EL (cell line): ENCODE measurements around the gene RALGDS.
A peak's percentile ranks its signal among the peaks of the same experiment; 100 is the strongest.
"Not testable (repeated sequence)": the region's sequence is repeated elsewhere in the genome, so short reads cannot be mapped to it uniquely, and the experiment has no call there.

Experiments used
- DNase-seq: peaks from one replicate; pipeline ENCODE4 v3.0.0-alpha.2; 2016

The RALGDS gene

DNA sequence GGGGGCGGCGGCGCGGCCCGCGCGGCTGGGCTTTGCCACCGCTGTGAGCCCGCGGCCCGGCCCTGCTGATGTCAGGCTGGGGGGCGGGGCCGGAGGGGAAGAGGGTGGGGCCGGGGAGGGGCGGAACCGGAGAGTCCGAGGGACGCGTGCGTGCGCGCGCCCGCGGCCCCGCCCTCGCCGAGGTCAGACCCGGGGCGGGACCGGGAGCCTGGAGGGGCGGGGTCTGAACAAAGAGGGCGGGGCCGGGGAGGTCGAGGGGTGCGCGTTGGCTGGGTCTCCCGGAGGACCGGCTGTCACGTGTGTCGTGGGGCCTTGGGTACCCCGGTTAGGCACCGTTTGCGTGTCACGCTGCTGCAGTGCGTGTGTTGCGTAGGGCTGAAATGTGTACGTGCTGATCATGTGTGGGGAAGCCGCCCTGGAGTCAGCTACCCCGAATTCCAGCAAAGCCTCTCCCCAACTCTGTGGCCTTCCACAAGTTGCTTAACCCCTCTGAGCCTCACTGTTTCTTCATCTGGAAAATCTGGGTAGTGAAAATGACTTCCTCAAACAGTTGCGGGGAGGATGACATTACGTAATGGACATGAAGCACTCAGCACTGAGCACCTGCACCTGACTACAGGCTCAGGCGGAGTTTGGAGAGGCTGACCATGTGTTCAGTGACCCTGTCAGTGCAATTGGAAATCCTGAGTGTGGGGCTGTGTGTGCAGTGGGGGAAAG, at the start of gene RALGDS:
TSS of gene RALGDS (minus strand) at position 43 of the 717 bp plus-strand sequence. CDS start 86 bp downstream, outside the sequence.
- peak; percentile 83 for DNase-seq

DNA sequence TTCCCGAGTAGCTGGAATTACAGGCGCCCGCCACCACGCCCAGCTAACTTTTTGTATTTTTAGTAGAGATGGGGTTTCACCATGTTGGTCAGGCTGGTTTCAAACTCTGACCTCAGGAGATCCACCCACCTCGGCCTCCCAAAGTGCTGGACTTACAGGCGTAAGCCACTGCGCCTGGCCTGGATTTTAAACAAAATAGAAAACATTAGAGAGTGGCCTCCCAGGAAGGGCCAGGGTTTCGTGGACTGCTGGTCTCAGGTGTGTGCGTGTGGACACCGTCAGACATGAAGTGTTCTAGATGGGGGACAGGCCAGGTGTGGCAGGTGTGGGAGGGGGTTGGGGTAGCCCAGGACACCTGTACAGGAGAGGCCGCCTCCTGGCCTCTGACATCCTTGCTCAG, 49.7 kb upstream of the RALGDS start:
- no peak for DNase-seq

DNA sequence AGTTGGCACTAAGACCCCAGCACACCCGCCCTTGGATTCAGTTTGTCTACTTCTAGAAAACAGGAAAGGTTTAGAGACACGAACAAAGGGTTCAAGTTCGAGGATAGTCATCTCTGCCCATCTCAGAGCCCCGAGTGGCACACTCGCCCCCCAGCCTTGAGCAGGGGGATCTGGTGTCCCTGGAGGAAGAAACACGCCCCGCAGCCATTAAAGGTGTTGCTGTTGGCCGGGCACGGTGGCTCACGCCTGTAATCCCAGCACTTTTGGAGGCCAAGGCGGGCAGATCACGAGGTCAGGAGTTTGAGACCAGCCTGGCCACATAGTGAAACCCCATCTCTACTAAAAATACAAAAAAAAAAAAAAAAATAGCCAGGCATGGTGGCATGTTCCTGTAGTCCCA, 48.6 kb upstream of the RALGDS start:
- DNase-seq = not testable (repeated sequence)

DNA sequence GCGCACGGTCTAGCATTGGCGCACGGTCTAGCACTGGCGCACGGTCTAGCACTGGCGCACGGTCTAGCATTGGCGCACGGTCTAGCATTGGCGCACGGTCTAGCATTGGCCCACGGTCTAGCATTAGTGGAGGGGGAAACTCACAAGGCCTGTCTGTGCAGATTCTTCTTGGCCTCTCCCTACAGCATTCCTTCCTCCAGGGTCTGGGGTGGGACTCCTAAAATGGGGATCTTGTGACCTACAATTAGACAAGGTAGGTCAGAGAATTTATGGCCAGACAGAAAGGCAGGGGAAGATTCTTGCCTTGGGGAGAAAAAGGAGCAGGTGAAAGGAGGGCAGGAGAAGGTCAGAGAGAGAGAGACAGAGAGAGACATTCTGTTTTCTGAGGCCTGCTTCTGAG, 48.1 kb upstream of the RALGDS start:
- DNase-seq = no peak

DNA sequence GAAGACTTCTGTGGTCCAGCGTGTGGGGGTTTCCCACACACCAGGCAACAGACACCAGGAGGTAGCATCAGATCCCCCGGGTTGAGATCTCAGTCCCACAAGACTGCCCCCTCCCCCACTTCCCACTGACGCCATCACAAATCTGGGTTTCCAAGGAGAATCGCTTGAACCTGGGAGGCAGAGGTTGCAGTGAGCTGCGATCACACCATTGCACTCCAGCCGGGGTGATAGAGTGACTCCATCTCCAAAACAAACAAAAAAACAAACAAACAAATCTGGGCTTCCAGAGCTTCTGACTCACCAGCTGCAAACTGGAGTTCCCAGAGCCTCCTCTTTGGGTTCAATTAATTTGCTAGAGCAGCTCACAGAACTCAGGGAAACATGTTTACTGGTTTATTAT, 47.4 kb upstream of the RALGDS start:
- no peak for DNase-seq

DNA sequence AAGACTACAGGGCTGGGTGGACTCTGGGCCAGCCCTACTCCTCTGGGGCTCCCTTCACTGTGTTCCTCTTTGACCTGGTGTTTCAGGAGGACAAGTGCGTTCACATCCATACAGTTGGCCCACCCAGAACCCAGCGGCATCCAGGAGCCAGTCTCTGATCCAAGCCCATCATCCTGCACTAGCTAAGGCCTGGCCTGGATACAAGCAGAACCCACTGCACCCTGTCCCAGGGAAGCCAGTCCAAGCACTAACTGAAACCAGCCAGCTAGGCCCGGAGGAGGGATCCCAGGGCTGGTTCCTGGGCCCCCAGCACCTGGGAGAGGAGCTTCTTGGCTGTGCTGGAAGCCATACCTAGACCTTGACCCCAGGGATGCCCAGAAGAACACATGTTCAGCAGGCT, 46.7 kb upstream of the RALGDS start:
- DNase-seq = no peak

DNA sequence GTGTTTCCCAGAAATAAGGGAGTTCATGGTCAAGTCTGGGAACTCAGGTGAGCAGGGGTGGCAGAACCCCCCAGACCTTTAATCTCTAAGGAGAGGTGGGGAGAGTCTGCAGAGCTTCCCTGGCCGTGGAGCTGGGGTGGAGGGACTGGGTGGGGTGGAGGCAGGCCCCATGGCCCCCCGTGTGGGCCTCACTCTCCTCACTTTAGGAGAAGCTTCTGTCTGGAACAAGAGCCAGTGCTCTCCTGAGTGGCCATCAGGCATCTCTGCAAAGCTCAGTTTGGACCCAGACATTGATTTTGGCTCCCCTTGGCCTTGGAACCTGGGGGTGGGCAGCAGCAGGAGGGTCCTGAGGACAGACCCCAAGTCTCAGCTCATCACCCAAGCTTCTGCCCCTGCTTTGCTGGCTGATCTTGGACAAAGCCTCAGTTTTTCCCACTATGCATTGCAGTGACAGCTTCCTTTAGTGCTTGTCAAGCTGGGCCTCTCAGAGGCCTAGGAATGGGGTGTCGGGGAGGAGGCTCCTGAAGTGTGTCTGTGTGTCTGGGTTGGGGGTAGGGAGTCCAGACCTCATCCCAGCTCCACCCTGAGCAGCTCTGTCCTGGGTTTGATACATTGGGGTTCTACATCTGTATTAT, 46.2 kb upstream of the RALGDS start:
- no peak for DNase-seq

DNA sequence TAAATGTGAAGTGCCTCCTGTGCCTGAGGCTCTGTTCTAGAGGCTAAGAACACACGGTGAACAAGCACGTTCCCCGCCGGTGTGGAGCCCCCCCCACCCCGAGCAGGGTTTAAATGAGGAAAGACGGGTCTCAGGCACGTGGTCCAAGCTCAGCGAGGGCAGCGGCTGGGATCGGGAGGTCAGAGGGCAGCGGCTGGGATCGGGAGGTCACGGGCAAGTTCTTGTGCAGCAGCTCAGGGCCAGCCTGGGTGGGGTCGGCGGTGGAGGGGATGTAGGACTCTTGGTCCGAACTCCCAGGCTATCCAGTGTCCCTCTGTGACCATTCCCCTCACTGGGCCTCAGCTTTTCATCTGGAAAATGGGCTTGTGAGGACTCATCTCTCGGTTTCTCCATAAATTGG, 45.4 kb upstream of the RALGDS start:
- DNase-seq = no peak

DNA sequence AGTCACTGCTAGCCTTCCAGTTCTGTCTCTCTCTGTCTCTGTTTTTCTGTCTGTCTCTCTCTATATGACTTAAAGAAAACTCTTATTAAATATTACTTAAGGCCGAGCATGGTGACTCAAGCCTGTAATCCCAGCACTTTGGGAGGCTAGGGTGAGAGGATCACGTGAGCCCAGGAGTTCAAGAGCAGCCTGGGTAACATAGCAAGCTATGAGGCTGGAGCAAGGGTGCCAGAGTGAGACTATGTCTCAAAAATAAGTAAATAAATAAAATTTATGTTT, 44.4 kb upstream of the RALGDS start:
- DNase-seq = no peak

DNA sequence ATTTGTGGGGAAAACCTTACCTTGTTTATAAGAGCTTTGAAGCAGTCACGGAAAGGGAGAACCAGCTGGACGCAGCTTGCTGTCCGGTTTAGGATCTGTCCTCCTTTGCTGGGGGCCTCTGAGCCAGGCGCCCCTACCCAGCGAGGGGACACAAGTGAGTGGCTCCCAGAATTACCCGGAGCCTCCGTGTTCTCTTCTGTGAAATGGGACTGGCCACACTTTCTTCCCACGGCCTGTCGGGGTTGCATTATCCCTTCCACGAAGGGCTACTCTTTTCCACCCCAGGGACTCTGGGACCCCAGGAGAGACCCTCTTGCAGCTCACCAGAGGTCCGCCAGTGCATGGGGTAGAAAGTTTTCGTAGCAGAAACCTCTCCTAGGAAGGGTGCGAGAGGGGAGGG, 43.2 kb upstream of the RALGDS start:
- DNase-seq = no peak

DNA sequence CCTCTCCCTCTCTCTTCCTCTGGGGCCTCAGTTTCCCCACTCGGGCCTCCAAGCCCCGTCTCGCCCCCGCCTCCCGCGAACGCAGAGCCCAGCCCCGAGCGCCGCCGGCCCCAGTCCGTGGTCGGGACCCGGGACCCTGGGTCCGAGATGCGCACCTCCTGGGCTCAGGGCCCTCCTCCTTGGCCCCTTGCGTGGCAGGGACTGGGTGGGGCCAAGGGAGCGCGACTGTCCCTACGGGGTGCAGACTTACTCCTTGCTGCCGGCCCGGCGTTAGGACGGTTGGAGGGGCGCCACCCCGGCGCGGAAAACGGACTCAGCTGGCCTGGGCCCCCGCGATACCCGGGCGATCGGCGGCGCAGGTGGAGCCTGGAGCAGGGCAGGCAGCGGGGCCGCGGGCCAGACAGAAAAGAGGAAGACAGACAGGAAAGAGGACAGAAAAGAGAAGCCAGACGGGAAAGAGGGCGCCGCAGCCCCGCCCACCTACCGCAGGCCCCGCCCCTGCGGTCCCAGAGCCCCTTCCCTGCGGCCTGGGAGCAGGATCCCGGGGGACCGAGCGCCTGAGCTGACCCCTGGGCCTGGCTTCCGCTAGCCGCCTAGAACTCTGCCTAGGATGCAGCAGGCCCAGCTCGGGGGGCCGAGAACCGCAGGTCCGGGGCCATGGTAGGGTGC, 42.6 kb upstream of the RALGDS start, which contains the start of gene GBGT1:
TSS of gene GBGT1 (minus strand) at position 411 of the 669 bp plus-strand sequence. CDS start 1,502 bp downstream, outside the sequence.
- peak; percentile 45 for DNase-seq

DNA sequence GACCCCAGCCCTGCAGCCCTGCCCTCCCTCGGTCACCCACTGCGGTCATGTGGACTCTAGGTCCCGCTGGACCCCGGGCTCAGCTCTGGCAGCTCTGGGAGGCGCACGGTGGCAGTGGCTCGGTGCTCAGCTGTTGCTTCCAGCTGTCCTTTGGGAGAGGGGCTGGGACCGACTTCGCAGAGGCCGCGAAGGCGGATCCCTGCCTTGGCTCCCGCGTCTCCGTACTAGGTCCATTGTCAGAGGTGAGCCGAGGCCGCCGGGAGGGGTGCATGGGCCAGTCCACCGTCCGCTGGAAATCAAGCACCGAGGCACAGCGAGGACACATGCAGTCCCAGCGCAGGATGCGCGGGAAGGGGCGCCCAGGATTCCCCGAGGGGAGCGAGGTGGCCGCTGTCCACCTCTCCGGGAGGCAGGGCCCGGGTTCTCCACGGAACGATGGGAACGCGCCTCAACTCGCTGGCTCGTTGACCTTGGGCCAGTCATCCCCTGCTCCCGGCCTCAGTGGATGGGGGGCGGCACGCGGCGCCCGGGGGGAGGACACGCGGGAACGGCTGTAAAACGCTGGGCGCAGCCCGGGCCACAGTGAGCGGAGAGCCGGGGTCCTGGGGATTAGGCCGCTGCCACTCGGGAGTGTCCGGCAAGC, 41.9 kb upstream of the RALGDS start:
- no peak for DNase-seq

DNA sequence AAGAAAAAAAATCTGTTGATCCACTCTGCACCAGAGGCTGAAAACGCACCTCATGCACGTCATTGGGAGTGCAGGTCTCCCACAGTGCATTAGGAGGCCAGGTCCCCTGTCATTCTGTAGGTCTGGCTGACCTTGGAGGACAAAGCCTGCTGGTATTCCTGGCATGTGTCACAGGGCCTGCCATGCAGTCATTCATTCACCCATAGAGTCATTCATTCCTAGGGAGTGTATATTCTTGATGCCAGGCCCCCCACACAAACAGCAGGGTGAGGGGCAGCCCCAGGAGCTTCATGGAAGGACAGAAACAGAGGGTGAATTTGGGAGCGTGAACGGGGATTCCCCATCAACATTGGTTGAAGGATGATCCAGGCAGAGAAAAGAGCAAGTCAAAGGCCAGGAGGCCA, 40.5 kb upstream of the RALGDS start:
- DNase-seq = no peak

DNA sequence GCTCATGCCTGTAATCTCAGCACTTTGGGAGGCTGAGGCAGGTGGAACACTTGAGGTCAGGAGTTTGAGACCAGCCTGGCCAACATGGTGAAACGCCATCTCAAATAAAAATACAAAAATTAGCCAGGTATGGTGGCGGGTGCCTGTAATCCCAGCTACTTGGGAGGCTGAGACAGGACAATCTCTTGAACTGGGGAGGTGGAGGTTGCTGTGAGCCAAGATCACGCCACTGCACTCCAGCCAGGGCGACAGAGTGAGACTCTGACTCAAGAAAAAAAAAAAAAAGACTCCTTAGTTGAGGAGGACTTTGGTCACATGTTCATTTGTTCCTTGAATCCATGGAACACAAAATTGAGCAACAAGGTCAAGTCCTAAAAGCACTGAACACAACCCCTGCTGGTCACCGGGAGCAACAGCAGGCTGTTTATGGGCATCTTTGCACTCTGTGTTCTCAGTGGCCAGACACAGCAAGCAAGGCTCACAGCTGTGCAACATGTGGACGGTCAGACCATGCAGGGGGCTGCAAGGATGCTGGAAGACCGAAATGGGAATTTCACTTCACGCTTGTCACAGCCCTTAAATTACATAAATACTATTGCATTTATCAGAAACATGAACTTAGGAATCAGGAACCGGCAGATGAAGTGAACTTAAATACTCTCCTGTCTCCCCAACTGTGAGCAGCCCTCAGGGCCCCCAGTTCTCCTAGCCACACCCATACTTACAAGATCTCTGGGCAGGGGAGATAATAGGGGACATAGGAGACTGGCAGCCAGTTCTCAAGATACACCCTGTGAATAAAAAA, 39.9 kb upstream of the RALGDS start:
- DNase-seq = peak; percentile 65

DNA sequence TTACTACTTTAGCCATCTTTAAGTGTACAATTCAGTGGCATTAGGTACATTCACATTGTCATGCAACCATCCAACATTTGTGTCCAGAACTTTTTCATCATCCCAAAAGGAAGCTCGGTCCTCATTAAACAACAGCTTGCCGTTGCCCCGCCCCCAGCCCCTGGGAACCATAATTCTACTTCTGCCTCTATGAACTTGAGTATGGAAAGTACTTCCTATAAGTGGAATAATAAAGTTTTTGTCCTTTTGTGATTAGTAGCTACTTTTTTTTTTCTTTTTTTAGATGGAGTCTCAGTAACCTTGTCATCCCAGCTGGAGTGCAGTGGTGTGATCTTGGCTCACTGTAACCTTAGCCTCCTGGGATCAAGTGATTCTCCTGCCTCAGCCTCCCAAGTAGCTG, 37.7 kb upstream of the RALGDS start:
- DNase-seq = no peak

DNA sequence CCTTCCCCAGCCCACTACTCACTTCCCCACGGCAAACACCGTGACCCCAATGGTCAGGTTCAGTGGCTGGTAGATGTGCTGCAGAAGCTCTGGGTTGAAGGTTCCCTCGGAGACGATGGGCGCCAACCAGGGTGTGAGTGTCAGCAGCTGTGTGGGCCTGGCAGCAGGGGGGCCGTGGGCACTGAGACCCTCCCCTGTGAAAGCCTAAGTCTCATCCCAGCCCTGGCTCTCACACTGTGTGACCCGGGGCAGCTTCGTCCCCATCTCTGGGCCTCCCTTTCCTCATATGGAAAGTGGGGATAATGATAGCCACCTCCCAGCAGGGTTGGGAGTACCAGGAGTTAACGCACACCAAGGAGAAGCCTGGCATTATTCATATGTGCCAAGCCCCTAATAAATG, 34.1 kb upstream of the RALGDS start:
- DNase-seq = no peak

DNA sequence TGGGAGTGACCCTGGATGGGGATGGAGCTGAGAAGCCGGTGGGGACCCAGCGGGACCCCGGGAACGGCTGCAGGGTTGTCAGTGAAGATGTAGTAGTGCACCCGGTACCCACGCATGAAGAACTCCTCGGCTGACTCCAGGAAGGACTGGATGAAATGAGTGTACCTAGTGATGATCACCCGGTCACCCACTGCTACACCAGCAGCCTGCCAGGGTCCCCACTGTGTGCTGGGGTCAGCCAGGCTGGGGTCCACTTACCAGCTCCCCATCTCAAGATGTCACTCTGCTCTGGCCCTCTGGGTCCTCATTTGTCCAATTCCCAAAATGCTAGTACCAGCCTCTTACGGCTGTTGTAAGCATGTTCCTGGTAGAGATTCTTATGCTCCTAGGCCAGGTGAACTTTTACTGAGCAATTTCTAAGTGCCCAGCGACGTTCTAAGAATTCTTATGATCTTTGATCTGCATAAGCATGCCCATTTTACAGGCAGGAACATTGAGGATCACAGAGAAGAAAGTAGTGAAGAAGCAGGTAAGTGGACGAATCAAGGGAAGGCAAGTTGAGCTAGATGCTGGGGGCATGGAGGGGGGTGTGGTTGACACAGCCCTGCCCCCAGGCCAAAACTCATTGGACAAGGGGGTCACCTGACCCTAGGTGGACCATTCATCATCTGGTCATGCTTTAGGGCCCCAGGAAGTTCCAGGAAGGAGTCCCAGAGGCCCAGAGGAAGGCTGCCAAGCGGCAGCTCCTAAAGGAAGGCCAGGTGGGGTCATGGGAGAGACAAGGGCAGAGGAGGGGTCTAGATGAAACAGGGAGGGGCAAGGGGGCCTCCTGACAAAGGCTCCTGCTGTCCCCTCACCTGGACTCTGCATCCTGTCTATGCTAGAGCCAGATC, 33.3 kb upstream of the RALGDS start:
- no peak for DNase-seq

DNA sequence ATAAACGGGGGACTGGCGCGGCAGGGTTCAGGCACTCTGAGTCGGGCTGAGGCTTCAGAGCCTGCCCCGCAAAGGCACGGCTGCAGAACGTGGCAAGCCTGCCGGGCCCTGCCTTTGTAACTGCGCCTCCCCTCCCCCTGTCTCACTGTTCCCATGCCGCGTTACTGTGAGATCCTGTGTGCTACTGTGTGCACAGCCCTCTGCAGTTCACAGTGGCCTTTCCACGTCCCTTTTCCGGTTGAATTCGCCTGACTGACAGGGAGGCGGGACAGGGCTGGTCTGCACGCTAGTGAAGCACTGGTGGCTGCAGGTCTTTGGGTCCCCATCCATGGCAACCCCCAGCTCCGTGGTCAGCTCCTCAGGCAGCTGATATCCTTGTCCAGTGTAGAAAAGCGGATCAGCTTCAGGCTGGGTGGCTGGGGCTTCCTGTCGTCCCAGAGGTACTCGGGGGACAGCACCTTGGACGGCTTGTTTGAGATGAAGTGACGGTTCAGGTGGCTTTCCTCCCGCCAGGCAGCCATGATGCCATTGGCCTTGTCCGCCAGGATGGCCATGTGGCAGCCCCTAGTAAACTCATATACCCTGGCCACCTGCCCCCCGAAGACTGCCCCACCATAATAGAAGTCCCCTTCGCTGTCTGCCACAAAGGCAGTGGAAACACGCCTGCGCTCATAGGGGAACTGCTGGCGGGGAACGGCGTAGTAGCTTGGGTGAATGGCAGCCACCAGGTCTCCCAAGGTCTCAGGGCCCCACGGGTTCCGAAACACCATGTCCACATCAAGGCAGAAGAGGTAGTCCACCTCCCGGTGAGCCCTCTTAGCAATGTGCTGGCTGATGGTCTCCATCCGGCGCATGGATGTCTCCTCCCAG, 32.4 kb upstream of the RALGDS start:
- DNase-seq = no peak

DNA sequence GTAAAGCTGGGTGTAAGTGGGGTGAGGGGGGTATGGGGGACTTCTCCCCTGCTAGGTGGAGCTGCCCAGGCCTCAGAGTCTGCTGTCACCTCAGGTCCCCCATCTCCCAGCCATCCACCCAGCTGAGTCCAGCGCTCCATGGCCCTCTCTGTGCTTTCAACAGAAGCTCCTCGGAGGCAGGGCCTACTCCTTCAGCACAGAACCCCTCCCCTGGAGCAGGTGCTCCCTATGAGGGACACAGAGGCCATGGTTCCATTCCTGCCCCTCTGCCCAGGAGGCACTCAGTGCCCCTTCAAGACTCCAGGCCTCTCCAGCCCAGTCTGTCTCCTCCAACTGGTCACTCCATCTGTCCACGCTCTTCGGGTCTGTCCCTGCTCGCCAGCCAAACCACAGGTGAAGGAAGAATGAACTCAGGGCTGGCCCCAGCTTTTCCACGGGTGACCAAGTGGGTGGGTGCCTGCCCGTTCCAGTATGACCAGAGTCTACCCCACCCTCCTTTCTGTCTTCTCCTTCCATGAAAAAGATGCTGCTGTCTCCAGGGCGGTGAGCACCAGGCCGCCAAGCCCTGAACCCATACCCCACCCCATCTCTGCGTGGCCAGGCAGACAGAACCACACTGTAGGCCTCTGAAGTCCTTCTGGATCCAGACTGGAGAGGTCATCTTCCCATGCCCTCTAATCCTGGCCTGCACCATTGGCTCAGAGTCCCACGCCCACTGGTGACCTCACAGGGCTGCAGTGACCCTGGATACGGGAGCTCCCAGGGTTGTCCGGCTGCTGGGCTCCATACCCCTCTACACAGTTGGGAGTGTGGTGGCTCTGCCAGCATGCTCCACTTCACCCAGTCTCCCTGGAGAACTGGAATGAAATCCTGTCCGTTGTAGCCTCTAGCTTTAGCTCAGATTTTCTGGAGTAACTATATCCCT, 30.8 kb upstream of the RALGDS start:
- no peak for DNase-seq

DNA sequence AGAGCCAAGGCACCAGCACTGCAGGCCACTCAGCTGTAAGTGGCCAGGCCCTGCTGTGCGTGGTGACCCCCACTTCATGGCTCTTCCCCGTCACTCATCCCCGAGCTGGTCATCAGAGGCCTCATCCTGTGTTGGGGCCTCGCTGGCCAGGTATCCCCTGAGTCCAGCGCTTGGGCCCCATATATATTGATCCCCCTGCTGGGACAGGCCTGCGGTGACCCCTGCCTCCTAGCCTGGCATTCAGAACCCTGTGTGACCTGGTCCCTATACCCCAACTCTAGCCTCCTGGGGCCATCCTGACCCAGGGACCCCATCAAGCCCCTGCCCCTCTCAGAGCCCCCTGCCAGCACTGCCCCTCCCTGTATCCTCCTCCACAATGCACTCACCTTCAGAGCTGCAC, 30.0 kb upstream of the RALGDS start:
- no peak for DNase-seq
